HG03457 (cell line): ENCODE results near the gene FAM107B.
"Not testable (repeated sequence)": the region's sequence is repeated elsewhere in the genome, so short reads cannot be mapped to it uniquely, and the experiment has no call there.

Source experiments
- ATAC-seq: cut with Tn5 transposase; IDR thresholded peaks from one replicate; pipeline ENCODE4 v1.9.1; 2021; ENCODE audit warnings: moderate number of reproducible peaks; ENCODE audit not compliant: unreplicated experiment

Gene FAM107B

GRCh38 chr10:14774797-14775196 is at the start of gene FAM107B:
FAM107B (minus strand) TSS chr10:14774897; CDS start chr10:14774663, 234 bp downstream.
- ATAC-seq: no peak

GRCh38 chr10:14823966-14824365 is 49.3 kb upstream of the FAM107B start:
- ATAC-seq: no peak

GRCh38 chr10:14822879-14823755 is 48.4 kb upstream of the FAM107B start:
- ATAC-seq: no peak

- no peak for ATAC-seq
These were observed 47.1 kb upstream of the FAM107B start for GRCh38 chr10:14821635-14822375.

- no peak for ATAC-seq
These were observed 46.1 kb upstream of the FAM107B start for GRCh38 chr10:14820775-14821154.

GRCh38 chr10:14820010-14820774 is 45.5 kb upstream of the FAM107B start:
- ATAC-seq: no peak

GRCh38 chr10:14816717-14817116 is 42.0 kb upstream of the FAM107B start:
- not testable (repeated sequence) for ATAC-seq

GRCh38 chr10:14815681-14816080 is 41.0 kb upstream of the FAM107B start:
- ATAC-seq: no peak

- ATAC-seq: no peak
These were observed 37.6 kb upstream of the FAM107B start for GRCh38 chr10:14812271-14812670.

- ATAC-seq: no peak
These were observed 36.6 kb upstream of the FAM107B start for GRCh38 chr10:14810969-14811953.

GRCh38 chr10:14806318-14806717 is 31.6 kb upstream of the FAM107B start:
- no peak for ATAC-seq

GRCh38 chr10:14803827-14804226 is 29.1 kb upstream of the FAM107B start:
- ATAC-seq: no peak

GRCh38 chr10:14801723-14802122 is 27.0 kb upstream of the FAM107B start:
- no peak for ATAC-seq

- no peak for ATAC-seq
These were observed 25.7 kb upstream of the FAM107B start for GRCh38 chr10:14800397-14800796.

GRCh38 chr10:14798636-14799035 is 23.9 kb upstream of the FAM107B start:
- no peak for ATAC-seq

GRCh38 chr10:14787938-14788337 is 13.2 kb upstream of the FAM107B start:
- no peak for ATAC-seq

GRCh38 chr10:14784459-14785055 is 9.9 kb upstream of the FAM107B start:
- ATAC-seq: no peak

- no peak for ATAC-seq
These were observed 8.1 kb upstream of the FAM107B start for GRCh38 chr10:14782691-14783363.

GRCh38 chr10:14781763-14782162 is 7.1 kb upstream of the FAM107B start:
- ATAC-seq: no peak
